GM19193 (cell line): ENCODE data around the gene TMEM201.

Source experiments
- POLR2A ChIP-seq: IDR thresholded peaks from 4 replicates; pipeline ENCODE4 v1.6.1; 2011; ENCODE audit not compliant: insufficient read depth, insufficient read length; ENCODE audit errors: extremely low read depth

Gene TMEM201

GRCh38 chr1:9561429-9561828 lies 27.3 kb upstream of the TMEM201 start:
- TF ChIP-seq POLR2A = no peak

GRCh38 chr1:9569267-9569666 lies 19.4 kb upstream of the TMEM201 start:
- TF ChIP-seq POLR2A = no peak

- TF ChIP-seq POLR2A = no peak
Measured at GRCh38 chr1:9573723-9574122, 15.0 kb upstream of the TMEM201 start.

GRCh38 chr1:9575486-9575885 lies 13.2 kb upstream of the TMEM201 start:
- no peak for TF ChIP-seq POLR2A

- TF ChIP-seq POLR2A = no peak
Measured at GRCh38 chr1:9576903-9577302, 11.8 kb upstream of the TMEM201 start.

- TF ChIP-seq POLR2A = no peak
Measured at GRCh38 chr1:9577423-9577822, 11.3 kb upstream of the TMEM201 start.

- TF ChIP-seq POLR2A = no peak
Measured at GRCh38 chr1:9580942-9581341, 7.8 kb upstream of the TMEM201 start.

DNA sequence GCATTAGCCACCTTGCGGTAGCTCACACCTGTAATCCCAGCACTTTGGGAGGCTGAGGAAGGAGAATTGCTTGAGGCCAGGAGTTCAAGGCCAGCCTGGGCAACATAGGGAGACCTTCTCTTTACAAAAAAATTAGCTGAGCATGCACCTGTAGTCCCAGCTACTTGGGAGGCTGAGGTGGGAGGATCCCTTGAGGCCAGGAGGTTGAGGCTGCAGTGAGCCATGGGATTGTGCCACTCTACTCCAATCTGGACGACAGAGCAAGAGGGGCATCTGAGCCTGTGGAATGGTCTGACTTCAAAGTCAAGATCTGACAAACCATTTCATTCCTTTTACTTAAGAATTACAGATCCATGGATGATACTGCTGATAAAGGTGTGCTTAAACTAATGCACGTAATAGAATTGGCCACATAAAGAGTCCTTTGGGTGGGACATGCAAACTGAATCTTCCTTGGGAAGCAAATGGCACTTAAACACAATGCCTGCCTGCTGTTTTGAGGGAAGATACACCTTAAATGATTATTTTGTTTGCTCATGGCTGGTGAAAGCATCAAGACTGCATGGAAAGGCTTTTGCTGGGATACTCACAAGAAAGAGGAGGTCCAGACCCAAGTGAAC lies 2.5 kb upstream of the TMEM201 start:
- TF ChIP-seq POLR2A = no peak

DNA sequence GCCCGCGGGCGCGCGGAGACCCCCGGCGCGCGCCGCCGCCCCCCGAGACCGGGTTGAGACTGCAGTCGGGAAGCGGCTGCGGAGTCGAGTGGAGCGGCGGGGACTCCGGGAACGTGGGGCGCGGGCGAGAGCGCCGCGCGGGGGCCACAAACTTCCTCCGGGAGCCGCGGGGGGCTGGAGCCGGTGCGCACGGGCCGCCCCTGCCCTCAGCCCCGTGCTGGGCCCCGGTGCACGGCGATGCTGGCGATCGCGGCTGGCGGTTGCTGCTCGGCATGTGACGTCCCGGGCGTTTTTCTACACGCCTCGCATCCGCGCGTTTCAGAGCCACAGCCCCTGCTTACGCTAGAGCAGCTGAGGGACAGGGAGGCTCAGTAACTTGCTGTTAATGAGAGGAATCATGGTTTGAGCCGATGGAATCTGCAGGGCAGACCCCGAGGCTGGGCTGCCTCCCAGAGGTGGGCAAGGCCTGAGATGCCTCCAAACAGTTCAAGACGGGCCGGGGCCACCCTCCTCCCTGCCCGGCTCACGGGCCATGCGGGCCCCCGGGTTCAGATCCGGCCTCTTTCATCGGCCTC lies 520 bp downstream of the TMEM201 start:
- no peak for TF ChIP-seq POLR2A

DNA sequence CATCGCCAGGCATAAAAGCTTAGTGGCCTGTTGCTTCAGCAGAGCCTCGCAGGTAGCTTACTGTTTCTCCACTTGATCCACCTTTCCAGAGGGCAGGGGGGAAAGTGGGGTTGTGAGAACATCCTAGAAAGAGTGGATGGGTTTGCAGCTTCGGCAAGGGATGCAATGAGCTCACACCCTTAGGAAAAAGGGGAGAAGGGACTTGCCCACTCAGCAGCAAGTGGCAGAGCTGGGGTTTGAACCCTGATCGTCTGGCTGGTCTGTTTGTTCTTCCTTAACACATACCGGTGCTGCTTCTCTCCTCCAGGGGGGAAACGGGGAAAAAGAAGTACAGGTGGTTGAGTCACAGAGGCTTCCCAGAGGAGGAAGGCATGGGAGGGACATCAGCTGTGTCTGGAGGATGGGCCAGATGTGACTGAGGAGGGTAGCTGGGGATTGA lies 1.0 kb downstream of the TMEM201 start:
- TF ChIP-seq POLR2A = no peak

GRCh38 chr1:9590201-9590600 lies 1.5 kb downstream of the TMEM201 start:
- TF ChIP-seq POLR2A = no peak

- TF ChIP-seq POLR2A = no peak
Measured at GRCh38 chr1:9590945-9591668, 2.4 kb downstream of the TMEM201 start.

DNA sequence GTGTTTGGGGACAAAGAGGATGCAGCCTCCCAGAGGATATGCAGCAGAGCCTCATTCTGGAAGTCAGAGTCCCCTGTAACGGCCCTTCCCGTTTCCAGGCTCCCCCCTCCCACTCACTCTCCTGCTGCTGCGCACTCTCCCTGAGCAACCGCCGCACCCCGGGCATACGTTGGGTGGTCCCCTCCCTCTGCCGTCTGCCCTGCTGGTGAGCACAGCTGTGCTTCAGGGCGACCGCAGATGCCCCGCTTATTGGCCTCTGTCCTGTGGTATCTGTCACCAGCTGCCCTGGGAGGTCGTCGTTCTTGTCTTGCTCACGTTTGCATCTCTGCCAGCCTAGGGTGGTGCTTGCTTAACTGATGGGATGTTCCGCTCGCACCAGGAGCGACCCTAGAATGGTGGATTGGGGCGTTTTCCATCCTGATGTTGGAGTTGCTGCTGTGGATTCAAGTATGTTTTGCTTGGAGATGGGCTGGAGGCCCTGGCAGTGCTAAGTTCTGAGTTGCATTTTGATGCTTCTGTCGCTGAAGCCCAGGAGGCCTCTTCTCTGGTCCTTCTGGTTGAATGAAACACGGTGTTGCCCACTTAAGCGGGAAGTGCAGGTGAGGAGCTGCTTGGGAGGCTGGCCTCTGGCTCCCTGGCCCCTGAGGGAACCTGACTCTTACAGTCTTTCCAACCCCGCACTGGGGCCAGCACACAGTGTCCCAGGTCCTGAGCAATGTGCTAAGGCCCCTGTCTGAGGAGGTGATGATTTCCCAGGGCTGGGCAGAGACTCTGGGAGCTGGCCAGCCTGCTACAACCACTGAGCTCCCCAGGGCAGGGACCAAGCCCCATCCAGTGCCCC lies 3.2 kb downstream of the TMEM201 start:
- TF ChIP-seq POLR2A = no peak

GRCh38 chr1:9592510-9593075 lies 3.9 kb downstream of the TMEM201 start:
- no peak for TF ChIP-seq POLR2A

GRCh38 chr1:9593147-9593491 lies 4.4 kb downstream of the TMEM201 start:
- TF ChIP-seq POLR2A = no peak
